GM18505 (cell line): ENCODE measurements around the gene WWOX.

Experiments
- ATAC-seq: cut with Tn5 transposase; IDR thresholded peaks from one replicate; pipeline ENCODE4 v1.9.1; 2021; ENCODE audit not compliant: unreplicated experiment
- POLR2A ChIP-seq: IDR thresholded peaks from 4 replicates; pipeline ENCODE4 v1.6.1; 2011; ENCODE audit warnings: borderline replicate concordance; ENCODE audit not compliant: insufficient read depth, insufficient read length; ENCODE audit errors: extremely low read depth

The WWOX gene

GRCh38 chr16:78281115-78281514 lies 181.7 kb downstream of the WWOX start:
- ATAC-seq, result no peak
- TF ChIP-seq POLR2A, result no peak

GRCh38 chr16:78283548-78284251 lies 184.2 kb downstream of the WWOX start:
- no peak for ATAC-seq
- TF ChIP-seq POLR2A, result no peak

- no peak for TF ChIP-seq POLR2A
- no peak for ATAC-seq
Observed at GRCh38 chr16:78284326-78284725, 184.9 kb downstream of the WWOX start.

- no peak for ATAC-seq
- TF ChIP-seq POLR2A, result no peak
Observed at GRCh38 chr16:78284957-78285434, 185.5 kb downstream of the WWOX start.

GRCh38 chr16:78285437-78285922 lies 186.0 kb downstream of the WWOX start:
- no peak for TF ChIP-seq POLR2A
- ATAC-seq, result no peak

- no peak for ATAC-seq
- no peak for TF ChIP-seq POLR2A
Observed at GRCh38 chr16:78286065-78286464, 186.6 kb downstream of the WWOX start.

- no peak for ATAC-seq
- TF ChIP-seq POLR2A, result no peak
Observed at GRCh38 chr16:78288888-78289287, 189.4 kb downstream of the WWOX start.

- ATAC-seq, result no peak
- no peak for TF ChIP-seq POLR2A
Observed at GRCh38 chr16:78289373-78289772, 189.9 kb downstream of the WWOX start.

- no peak for ATAC-seq
- TF ChIP-seq POLR2A, result no peak
Observed at GRCh38 chr16:78289844-78290277, 190.4 kb downstream of the WWOX start.

- no peak for ATAC-seq
- no peak for TF ChIP-seq POLR2A
Observed at GRCh38 chr16:78290395-78290794, 190.9 kb downstream of the WWOX start.

- ATAC-seq, result no peak
- TF ChIP-seq POLR2A, result no peak
Observed at GRCh38 chr16:78290872-78291591, 191.6 kb downstream of the WWOX start.

GRCh38 chr16:78291604-78292003 lies 192.2 kb downstream of the WWOX start:
- ATAC-seq, result no peak
- TF ChIP-seq POLR2A, result no peak

GRCh38 chr16:78292086-78292843 lies 192.8 kb downstream of the WWOX start:
- no peak for ATAC-seq

More at GRCh38 chr16:78292086-78292843, 192.8 kb downstream of the WWOX start:
- no peak for TF ChIP-seq POLR2A
